ENCODE measurements around the gene CEP162.
"Not testable (repeated sequence)": the region's sequence is repeated elsewhere in the genome, so short reads cannot be mapped to it uniquely, and the experiment has no call there.

The CEP162 gene

DNA sequence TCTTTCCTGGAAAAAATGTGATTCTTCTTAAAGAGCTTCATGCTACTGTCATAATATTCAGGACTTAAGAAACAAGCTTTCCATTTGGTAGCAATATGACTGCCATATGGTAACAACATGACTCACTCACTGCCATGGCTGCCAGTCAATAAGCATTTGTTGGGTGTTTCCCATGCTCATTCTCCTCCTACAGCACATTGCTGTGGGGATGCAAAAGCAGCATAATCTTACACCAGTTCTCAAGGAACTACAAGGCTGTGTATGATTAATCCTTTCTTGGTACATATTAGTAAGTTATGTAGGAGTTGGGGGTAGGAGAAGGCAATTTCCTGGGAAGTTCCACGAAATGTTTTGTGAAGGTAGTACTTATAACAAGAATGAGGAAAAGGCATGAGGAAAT, 76.7 kb downstream of the CEP162 start:
- DNase-seq: no peak

DNA sequence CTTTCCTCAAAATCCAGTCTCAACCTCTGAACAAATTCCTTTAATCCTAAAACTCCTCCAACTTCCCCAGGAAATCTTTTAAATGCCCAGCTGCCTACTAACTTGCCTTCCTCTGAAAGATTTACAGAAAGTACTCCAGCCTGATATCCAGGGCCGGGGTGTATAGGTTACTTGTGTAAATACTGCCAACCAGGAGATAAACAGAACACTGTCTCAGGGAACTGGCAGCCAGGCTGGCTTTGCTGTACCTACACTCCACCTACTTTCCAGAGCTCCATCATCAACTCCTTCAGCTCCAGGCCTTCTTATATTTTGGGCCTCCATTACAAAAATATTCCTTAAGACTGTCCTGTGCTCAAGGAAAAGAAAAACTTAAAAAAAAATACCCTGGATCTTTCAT, 85.9 kb downstream of the CEP162 start:
- no peak for DNase-seq

DNA sequence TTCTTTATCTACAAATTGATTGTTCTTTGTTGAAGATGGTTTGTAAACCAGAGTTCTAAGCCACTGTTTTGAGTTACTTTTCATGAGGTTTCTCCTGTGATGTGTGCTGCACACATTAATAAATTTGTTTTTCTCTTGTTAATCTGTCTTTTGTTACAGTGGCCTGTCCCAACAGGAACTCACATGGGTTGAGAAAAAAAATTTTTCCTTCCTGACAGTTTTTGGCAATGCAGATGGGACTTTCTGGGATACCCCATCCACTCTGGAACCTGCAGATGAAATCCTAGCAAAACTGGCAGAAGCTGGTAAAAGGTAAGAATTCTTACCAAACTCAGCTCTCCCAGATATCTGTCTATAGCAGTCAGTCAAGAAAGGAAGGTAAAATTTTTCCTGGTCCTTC, 88.1 kb downstream of the CEP162 start:
- DNase-seq: no peak

DNA sequence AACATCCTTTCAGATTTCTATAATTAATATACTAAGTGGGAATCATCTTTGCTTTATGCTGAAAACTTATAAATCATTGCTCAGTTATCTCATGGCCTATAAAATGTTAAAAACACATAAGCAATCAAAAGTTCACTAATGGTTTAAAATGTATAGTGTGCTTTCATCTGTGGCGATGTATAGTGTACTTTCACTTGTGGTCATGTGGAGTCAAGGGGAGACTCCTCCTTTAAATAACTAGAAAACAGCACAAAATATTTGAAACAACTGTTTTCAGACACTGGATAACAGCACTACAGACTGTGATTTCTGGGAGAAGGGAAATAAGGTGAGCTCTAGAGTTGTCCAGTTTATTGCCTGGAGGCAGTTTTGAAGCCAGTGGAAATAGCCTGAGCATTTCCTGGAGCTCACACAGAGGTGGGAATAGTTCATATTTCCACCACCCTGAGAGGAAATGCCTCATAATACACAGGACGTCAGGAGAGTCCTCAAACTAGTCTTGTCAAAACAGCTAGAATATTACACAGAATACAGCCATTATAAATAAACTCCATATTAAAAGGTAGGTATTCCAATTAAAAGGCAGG, 89.4 kb downstream of the CEP162 start:
- no peak for DNase-seq

DNA sequence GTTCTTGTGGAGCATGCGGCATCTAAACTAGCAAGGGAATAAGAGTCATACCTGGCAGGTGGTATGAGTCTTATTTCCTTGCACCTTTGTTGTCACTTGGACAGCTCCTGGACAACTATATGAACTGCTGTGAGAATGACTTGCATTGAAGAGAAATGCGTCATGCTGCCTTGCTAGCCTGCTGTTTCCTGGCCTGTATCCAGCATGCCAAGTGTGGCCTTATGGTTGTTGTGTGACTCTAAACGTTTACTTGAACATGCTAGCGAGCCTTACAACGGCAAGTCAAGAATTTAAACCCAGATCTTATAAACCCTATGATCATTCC, 90.4 kb downstream of the CEP162 start:
- no peak for DNase-seq

DNA sequence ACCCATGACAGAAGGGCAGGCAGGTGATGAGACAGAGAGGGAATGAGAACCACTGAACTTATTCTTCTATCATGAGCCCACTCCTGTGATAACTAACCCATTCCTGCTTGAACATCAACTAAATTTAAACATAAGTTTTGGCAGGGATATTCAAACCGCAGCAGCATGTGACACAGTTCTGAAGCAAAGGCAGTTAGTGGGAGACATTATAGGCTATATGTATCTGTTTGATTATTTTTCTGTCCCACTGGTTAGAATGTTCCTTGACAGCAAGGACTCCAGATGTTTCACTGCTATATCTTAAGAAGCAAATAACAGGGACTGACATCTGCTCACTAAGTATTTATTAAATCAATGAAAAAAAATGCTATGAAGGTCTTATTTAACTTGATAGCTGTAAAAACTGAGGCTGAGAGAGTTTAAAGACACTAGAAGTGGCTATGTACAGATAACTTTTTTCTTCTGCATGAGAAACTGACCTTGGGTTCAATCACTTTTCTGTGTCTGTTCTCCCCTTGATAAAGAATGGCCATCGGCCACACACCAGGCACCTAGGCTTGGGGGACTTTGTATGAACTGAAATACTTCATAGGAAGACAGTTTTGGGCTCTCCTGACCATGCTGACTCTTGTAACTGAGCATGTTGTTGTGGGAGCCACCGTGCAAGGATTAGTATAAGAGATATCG, 90.9 kb downstream of the CEP162 start:
- no peak for DNase-seq

DNA sequence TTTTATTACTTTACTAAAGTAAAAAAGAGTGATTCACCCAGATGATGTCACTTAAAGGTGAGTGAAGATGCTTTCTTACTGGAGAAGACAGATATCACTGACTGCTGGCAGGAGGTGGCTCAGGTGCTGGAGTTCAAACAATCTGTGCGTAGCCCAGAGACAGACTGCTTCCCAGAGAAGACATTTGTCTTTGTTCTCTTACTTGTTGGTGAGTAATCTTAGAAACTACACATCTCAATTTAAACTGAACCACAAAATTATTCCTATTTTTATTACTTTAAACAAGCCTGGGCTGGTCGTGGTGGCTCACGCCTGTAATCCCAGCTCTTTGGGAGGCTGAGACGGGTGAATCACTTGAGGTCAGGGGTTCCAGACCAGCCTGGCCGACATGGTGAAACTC, 92.2 kb downstream of the CEP162 start:
- DNase-seq: no peak

DNA sequence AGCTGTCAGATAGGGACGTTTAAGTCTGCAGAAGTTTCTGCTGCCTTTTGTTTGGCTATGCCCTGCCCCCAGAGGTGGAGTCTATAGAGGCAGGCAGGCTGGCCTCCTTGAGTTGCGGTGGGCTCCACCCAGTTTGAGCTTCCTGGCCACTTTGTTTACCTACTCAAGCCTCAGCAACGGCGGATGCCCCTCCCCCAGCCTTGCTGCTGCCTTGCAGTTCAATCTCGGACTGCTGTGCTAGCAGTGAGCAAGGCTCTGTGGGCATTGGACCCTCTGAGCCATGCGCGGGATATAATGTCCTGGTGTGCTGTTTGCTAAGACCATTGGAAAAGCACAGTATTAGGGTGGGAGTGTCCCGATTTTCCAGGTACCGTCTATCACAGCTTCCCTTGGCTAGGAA, 94.1 kb downstream of the CEP162 start:
- DNase-seq: not testable (repeated sequence)

DNA sequence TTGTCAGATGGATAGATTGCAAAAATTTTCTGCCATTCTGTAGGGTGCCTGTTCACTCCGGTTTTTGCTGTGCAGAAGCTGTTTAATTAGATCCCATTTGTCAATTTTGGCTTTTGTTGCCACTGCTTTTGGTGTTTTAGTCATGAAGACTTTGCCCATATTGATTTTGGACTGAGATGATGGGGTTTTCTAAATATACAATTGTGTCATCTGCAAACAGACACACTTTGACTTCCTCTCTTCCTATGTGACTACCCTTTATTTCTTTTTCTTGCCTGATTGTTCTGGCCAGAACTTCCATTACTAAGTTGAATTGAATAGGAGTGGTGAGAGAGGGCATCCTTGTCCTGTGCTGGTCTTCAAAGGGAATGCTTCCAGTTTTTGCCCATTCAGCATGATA, 97.9 kb downstream of the CEP162 start:
- not testable (repeated sequence) for DNase-seq

DNA sequence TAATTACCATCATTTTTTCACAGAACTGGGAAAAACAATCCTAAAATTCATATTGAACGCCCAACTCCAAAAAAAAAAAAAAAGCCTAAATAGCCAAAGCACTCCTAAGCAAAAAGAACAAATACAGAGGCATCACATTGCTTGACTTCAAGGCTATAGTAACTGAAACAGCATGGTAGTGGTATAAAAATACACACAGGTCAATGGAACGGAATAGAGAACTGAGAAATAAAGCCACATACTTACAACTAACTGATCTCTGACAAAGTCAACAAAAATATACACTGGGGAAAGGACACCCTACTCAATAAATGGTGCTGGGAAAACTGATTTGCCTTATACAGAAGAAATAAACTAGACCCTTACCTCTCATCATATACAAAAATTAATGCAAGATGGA, 104.3 kb downstream of the CEP162 start:
- no peak for DNase-seq

DNA sequence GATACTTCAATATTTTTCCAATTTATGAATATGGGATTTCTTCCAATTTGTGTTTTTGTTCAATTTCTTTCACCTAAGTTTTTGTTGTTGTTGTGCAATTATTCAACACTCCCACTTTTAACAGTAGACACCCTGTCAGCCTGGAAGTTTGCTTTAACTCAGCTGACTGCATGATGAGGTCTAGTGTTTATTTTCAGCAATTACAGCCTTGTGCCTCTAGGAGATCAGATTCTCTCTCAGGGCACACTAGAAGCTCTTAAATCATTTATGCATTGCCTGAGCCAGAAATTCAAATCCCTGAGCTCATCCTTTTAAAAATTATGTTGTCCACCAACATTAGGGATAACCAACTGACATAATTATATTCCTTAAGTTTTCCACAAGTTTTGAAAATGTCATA, 108.2 kb downstream of the CEP162 start:
- no peak for DNase-seq

DNA sequence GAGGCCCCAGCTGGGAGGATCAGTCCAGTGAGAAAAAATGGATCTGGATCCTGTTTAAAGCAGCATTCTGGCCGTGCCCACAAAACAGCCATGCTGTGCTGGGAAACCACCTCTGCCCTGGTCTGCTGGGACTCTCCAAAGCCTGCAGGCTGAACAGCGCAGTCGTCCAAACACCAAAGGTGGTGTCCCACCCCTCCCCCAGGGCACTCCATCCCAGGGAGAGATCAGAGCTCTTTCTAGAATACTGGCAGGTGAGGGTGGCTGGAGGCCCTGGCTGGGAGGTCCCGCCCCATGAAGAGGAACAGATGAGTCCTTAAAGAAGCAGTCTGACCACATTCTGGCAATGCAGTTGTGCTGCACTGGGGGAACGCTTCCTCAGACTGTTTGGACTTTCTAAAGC, 109.3 kb downstream of the CEP162 start:
- DNase-seq: no peak

DNA sequence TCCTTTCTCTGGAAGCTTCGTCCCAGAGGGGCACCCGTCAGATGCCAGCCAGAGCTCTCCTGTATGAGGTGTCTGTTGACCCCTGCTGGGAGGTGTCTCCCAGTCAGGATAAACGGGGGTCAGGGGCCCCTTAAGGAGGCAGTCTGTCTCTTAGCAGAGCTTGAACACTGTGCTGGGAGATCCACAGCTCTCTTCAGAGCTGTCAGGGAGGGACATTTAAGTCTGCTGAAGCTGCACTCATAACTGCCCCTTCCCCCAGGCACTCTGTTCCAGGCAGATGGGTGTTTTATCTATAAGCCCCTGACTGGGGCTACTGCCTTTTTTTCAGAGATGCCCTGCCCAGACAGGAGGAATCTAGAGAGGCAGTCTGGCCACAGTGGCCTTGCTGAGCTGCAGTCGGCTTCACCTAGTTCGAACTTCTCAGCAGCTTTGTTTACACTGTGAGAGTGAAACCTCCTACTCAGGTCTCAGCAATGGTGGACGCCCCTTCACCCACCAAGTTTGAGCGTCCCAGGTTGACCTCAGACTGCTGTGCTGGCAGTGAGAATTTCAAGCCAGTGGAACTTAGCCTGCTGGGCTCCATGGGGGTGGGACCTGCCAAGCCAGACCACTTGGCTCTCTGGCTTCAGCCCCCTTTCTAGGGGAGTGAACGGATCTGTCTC, 112.4 kb downstream of the CEP162 start:
- DNase-seq: not testable (repeated sequence)

DNA sequence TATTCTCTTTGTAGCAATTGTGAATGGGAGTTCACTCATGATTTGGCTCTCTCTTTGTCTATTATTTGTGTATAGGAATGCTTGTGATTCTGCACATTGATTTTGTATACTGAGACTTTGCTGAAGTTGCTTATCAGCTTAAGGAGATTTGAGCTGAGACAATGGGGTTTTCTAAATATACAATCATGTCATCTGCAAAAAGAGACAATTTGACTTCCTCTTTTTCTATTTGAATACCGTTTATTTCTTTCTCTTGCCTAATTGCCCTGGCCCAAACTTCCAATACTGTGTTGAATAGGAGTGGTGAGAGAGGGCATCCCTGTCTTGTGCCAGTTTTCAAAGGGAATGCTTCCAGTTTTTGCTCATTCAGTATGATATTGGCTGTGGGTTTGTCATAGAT, 116.1 kb downstream of the CEP162 start:
- DNase-seq: not testable (repeated sequence)

DNA sequence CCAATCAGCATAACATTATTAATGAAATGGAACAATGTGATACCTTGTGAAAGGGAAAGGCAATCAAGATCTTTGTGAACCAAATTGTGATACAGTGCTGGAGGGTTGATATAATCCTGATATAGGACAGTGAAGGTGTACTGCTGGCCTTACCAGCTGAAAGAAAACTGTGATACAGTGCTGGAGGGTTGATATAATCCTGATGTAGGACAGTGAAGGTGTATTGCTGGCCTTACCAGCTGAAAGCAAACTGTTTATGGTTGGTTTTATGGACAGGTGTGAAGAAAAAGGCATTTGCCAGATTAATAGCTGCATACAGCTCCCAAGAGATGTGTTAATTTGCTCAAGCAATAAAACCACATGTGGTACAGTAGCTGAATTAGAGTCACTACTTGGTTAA, 119.9 kb downstream of the CEP162 start:
- DNase-seq: no peak

DNA sequence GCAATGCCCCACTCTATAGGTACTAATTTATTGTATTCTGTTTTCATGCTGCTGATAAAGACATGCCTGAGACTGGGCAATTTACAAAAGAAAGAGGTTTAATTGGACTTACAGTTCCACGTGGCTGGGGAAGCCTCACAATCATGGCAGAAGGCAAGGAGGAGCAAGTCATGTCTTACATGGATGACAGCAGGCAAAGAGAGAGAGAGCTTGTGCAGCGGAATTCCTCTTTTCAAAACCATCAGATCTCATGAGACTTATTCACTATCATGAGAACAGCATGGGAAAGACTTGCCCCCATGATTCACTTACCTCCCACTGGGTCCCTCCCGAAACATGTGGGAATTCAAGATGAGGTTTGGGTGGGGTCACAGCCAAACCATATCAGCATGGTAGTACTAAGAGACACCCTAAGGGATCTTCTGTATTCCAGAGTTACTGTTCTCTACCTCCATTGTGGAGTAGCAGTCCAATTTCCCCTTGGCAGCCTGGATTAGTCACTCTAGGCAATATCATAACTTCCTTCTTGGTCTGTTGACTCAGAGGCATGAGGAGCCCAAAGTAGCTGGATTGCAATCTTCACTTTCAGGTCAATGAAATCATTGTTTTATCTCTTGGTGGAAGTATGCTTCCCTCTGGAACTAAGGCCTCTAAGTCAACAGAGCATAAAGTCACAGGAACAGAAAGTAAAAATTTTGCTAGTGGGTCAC, 122.1 kb downstream of the CEP162 start:
- not testable (repeated sequence) for DNase-seq

DNA sequence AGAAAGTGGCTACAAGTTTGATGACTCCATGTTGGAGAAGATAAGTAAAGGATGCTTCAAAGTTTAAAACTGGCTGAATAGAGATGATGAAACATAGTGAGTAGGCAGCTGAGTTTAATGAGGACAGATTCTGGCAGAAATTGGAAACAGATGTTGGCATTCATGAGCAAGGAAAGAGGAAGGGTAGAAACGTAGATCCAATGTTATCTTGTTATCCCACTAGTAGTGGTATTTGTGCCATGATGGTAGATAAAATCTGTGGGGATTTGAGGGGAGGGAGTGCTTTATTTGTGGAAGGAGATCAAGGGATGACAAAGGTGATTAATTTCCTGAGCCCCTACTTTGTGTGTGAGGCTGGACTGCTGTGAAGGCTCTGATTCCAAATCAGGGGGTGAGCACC, 124.4 kb downstream of the CEP162 start:
- DNase-seq: no peak

DNA sequence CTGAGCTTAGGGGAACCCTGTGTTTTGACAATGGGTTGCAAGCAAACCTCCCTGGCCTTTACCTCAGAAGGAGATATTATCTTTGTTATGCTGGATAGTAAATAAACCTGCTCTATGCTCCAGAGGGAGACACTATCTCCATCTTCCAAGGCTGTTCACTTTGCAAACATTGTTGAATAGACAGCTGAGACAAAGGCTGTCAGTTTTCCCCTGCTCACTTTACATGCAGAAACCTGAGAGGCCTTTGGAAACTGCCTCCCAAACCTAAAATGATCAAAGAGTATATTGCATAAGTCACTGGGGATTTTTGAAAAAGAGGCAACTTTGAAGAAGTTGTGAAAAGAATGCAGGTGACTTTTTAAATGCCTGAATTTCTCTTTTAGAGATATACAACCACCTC, 132.3 kb downstream of the CEP162 start:
- no peak for DNase-seq

DNA sequence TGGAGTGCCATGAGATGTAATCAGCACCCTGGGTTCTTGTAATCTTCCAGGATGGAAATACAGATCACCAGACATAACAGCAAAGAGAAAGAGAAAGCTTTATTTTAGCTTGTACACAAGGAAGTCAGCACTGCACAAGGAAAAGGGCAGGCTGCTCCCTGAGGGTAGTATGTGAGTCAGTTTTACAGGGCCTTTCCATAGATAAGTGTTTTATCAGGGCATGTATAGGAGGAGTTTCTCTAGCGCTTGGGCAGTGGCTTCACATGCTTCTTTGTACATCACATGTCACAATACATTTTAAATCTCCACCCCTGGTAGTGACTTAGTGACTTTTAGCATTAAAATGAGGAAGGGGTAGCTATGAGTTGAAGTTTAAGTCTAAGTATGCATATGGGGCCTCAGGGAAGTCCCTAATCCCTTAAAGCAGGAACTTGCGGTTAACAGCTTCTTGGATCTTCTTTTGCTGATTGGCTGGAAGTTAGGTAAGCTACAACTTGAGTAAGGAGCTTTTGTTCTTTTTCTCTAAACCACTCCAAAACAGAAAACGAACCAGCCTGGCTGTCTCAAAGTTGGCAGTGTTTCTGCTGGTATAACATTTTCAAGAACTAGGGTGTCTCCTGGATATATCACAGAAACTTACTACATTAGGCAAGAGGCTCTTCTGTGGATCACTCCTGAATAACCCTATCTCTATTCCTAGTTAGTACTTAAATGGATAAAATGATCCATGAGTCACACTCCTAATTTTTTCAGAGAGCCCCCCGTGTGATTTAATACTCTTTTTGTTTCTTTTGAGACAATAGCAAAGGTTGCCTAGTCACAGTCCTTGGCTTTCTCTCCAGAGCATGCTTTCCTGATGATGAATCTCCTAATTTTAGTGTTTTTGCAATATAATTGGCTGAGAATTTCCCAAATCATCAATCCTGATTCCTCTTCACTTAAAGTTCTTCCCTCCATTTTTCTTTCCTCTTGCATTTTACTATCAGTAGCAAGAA, 133.7 kb downstream of the CEP162 start:
- DNase-seq: no peak

DNA sequence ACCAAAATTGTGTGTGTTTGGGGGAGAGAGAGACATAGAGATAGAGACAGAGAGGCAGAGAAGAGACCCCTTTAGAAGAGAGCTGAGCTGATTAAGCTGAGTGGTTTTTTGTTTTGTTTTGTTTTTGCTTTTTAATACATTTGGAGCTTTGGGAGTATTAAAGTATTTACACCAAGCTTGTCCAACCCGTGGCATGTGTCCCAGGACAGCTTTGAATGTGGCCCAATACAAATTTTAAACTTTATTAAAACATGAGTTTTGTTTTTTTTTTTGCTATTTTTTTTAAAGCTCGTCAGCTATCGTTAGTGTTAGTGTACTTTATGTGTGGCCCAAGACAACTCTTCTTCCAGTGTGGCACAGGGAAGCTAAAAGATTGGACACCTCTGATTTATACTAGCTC, 137.9 kb downstream of the CEP162 start:
- no peak for DNase-seq

DNA sequence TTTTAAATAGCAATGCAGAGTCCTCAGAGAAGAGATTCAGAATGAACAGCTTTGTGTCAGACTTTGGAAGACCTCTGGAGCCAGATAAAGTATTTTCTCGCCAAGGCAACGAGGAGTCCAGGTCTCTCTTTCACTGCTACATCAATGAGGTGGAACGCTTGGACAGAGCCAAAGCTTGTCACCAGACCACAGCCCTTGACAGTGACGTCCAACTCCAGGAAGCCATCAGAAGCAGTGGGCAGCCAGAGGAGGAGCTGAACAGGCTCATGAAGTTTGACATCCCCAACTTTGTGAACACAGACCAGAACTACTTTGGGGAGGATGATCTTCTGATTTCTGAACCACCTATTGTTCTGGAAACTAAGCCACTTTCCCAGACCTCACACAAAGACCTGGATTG, 138.4 kb downstream of the CEP162 start:
- no peak for DNase-seq

DNA sequence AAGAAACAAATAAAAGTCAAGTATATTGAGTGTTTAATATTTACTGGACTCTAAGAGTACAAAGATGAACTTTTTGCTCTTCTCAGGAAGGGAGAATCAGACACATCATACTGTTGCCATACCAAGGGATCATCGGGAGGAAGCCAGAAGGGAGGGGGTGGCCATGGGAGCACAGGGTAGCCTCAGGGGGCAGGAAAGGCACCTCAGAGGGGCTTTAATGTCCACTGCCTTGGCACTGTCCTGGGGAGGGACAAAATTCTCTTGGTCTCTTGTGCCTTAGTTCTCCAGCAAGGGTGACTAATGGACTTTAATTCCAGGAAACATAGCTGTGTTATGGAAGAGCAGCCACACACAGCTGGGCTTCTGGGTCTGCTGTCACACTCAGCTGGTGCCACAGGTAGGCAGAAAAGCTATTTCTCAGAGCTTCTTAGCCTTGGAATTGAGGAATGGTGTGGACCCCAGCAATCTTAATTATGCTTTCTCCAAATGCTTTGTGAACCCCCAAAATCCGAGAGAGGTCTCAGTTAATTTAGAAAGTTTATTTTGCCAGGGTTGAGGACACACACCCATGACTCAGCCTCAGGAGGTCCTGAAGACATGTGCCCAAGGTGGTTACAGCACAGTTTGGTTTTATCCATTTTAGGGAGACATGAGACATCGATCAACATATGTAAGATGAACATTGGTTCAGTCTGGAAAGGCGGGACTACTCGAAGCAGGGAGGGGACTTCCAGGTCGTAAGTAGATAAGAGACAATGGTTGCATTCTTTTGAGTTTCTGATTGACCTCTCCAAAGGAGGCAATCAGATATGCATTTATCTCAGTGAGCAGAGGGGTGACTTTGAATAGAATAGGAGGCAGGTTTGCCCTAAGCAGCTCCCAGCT, 140.7 kb downstream of the CEP162 start:
- DNase-seq: no peak

Data from central memory CD4-positive, alpha-beta T cell (primary cell).